Measurements from ENCODE around the gene DNPH1. TPM values are rescaled to one million over a fixed set of nuclear protein-coding genes. Genes with fewer than 3 reads are reported as not detected.

DNPH1 gene
- total and polyA plus RNA-seq, 2 donors (not counting 3 experiments of a cell fraction or from before 2014, with no cell fraction given): 37.7 to 120 TPM

DNA sequence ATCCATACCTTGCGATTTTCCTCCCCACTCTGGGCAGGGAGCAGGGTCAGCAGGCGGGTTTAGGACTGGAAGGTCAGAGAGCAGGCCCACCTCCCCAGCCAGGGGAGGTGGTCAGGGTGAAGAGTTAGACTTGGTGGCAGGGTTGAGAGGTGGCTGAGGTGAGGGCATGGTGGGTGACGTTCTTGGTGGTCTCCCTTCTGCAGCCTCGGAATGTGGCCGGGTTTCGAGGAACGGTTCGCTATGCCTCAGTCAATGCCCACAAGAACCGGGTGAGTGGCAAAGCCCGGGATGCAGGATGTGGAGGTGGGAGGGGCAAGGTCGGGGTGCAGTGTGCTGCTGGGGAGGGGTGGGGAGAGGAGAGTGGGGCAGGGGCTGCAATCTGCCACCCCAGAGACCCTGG, 25.6 kb upstream of the DNPH1 start:
- dilution Hi-C loops (cut with MboI; ENCODE audit: extremely low pct_ligation_motif_present, low sequenced_read_pairs) (no loop called here), intact Hi-C loops (cut with micrococcal nuclease) (no loop called here)
- DNase-seq (ENCODE audit: low read depth, low spot score) (no peak), FAIRE-seq (no peak)
- Histone ChIP-seq H3K4me3 (replicated peaks in 1 of 3; ENCODE audit: insufficient read depth in 1 of 3, low read depth in 1 of 3, low read length in 3 of 3) (no peak overlapping the region), H4K20me1 (replicated peaks; ENCODE audit: control insufficient read depth, extremely low read depth, insufficient read depth, low read length) (no peaks in the 10 kb centered on the region), H3K9ac (replicated peaks; ENCODE audit: extremely low read depth, insufficient read depth, low read length) (no peak overlapping the region), H3K36me3 (ENCODE audit: control insufficient read depth in 2 of 2, extremely low read depth in 1 of 2, insufficient read depth in 2 of 2, low read length in 2 of 2) (no peaks in the 10 kb centered on the region), H3K9me3 (replicated peaks; ENCODE audit: control insufficient read depth, insufficient read depth, low read length) (no peaks in the 10 kb centered on the region), H3K4me2 (ENCODE audit: insufficient read depth, low read length) (no peak overlapping the region), H2AFZ (ENCODE audit: low read depth, low read length) (no peak overlapping the region), H3K79me2 (ENCODE audit: control insufficient read depth, insufficient read depth, low read length) (no peaks in the 10 kb centered on the region), H3K27ac (ENCODE audit: insufficient read depth, low read depth, low read length) (no peak overlapping the region), H3K27me3 (ENCODE audit: control insufficient read depth in 2 of 2, insufficient read depth in 2 of 2, low read length in 2 of 2) (peaks cover 7 to 14% of the 10 kb centered on the region in 2 experiments), H3K9me1 (replicated peaks; ENCODE audit: control insufficient read depth, extremely low read depth, insufficient read depth, low read length) (no peaks in the 10 kb centered on the region), H3K4me1 (ENCODE audit: control insufficient read depth, extremely low read depth, insufficient read depth, low read length) (no peaks in the 10 kb centered on the region)
- ChIA-PET CTCF (interaction anchor here (0.8 kb wide), 1 partner anchor 9 kb away, joined by 4 read pairs; no protein-coding TSS in a partner anchor), POLR2A (no interaction called here)
- BruUV-seq (replicated peaks): no TSS peak
- no peak for TF ChIP-seq FOS (IDR thresholded peaks at IDR 0.05; ENCODE audit: borderline replicate concordance, insufficient read depth, low read length)
- TF ChIP-seq, protein P1, sequence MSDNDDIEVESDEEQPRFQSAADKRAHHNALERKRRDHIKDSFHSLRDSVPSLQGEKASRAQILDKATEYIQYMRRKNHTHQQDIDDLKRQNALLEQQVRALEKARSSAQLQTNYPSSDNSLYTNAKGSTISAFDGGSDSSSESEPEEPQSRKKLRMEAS (IDR thresholded peaks at IDR 0.05; ENCODE audit: insufficient read depth, insufficient read length): no peak

DNA sequence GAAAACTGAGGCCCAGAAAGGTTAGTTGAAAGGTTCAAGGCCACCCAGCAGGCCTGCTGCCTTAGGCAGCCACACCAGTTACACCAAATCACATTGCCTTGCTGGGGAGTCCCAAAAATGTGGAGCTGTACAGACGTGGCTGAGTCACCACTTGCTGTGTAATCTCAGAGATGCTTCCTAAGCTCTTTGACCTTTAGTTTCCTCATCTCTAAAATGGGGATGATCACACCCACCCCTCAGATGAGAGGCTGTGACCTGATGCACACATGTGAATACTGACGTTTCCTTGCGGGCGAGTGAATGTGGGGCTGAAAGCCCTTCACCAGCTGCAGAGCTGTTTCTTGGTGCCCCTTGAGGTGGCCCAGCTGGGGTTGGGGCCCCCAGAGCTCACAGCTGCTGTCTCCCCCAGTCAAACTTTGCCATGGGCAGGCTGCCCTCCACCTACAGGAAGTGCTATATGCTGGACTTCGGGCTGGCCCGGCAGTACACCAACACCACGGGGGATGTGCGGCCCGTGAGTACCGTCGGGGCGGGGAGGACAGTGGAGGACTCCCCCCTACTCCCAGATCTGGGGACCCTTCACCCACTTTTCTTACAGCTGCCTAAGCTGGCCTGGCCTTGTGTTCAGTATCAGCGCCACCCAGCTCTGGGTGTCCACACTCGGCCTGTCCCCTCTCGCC, 25.0 kb upstream of the DNPH1 start:
- TF ChIP-seq FOS (IDR thresholded peaks at IDR 0.05; ENCODE audit: borderline replicate concordance, insufficient read depth, low read length): no peak
- TF ChIP-seq, protein P1 (IDR thresholded peaks at IDR 0.05; ENCODE audit: insufficient read depth, insufficient read length): no peak
- TF ChIP-seq, protein P2, sequence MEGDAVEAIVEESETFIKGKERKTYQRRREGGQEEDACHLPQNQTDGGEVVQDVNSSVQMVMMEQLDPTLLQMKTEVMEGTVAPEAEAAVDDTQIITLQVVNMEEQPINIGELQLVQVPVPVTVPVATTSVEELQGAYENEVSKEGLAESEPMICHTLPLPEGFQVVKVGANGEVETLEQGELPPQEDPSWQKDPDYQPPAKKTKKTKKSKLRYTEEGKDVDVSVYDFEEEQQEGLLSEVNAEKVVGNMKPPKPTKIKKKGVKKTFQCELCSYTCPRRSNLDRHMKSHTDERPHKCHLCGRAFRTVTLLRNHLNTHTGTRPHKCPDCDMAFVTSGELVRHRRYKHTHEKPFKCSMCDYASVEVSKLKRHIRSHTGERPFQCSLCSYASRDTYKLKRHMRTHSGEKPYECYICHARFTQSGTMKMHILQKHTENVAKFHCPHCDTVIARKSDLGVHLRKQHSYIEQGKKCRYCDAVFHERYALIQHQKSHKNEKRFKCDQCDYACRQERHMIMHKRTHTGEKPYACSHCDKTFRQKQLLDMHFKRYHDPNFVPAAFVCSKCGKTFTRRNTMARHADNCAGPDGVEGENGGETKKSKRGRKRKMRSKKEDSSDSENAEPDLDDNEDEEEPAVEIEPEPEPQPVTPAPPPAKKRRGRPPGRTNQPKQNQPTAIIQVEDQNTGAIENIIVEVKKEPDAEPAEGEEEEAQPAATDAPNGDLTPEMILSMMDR (IDR thresholded peaks at IDR 0.05; ENCODE audit: extremely low read depth in 1 of 2, insufficient read depth in 1 of 2, low read depth in 1 of 2, low read length in 2 of 2): no peak
- TF ChIP-seq MYC (IDR thresholded peaks at IDR 0.05; ENCODE audit: low read depth, low read length): no peak
- no peak for TF ChIP-seq POLR2A (IDR thresholded peaks at IDR 0.05; ENCODE audit: low read depth, low read length)
- no peak for TF ChIP-seq GATA2 (IDR thresholded peaks at IDR 0.05; ENCODE audit: insufficient read depth, insufficient read length, low read depth, low read length)
- no peak for TF ChIP-seq JUN (IDR thresholded peaks at IDR 0.05; ENCODE audit: borderline replicate concordance, insufficient read depth, insufficient read length, low read depth)
- no peak for TF ChIP-seq EZH2 (IDR thresholded peaks at IDR 0.05; ENCODE audit: borderline replicate concordance, low read depth, low read length, severe bottlenecking)
- no peak for TF ChIP-seq POLR2AphosphoS5 (IDR thresholded peaks at IDR 0.05; ENCODE audit: insufficient read depth, low read depth, low read length)
- Histone ChIP-seq H3K4me2 (ENCODE audit: insufficient read depth, low read length) (no peak overlapping the region), H3K9ac (replicated peaks; ENCODE audit: extremely low read depth, insufficient read depth, low read length) (no peak overlapping the region), H3K4me1 (ENCODE audit: control insufficient read depth, extremely low read depth, insufficient read depth, low read length) (no peaks in the 10 kb centered on the region), H3K27me3 (ENCODE audit: control insufficient read depth in 2 of 2, insufficient read depth in 2 of 2, low read length in 2 of 2) (peaks cover 7 to 14% of the 10 kb centered on the region in 2 experiments), H3K9me1 (replicated peaks; ENCODE audit: control insufficient read depth, extremely low read depth, insufficient read depth, low read length) (no peaks in the 10 kb centered on the region), H3K79me2 (ENCODE audit: control insufficient read depth, insufficient read depth, low read length) (no peaks in the 10 kb centered on the region), H2AFZ (ENCODE audit: low read depth, low read length) (no peak overlapping the region), H3K4me3 (replicated peaks in 1 of 3; ENCODE audit: insufficient read depth in 1 of 3, low read depth in 1 of 3, low read length in 3 of 3) (no peak overlapping the region), H4K20me1 (replicated peaks; ENCODE audit: control insufficient read depth, extremely low read depth, insufficient read depth, low read length) (no peaks in the 10 kb centered on the region), H3K27ac (ENCODE audit: insufficient read depth, low read depth, low read length) (no peak overlapping the region), H3K36me3 (ENCODE audit: control insufficient read depth in 2 of 2, extremely low read depth in 1 of 2, insufficient read depth in 2 of 2, low read length in 2 of 2) (no peaks in the 10 kb centered on the region), H3K9me3 (replicated peaks; ENCODE audit: control insufficient read depth, insufficient read depth, low read length) (no peaks in the 10 kb centered on the region)
- no TSS peak for BruUV-seq (replicated peaks)
- dilution Hi-C loops (cut with MboI; ENCODE audit: extremely low pct_ligation_motif_present, low sequenced_read_pairs) (no loop called here), intact Hi-C loops (cut with micrococcal nuclease) (no loop called here)
- ChIA-PET POLR2A (no interaction called here), CTCF (interaction anchor here (0.8 to 2.2 kb wide), 2 partner anchors 9 to 25 kb away, joined by 4 to 13 read pairs; partner anchors contain the start of gene DNPH1)
- FAIRE-seq (no peak), DNase-seq (ENCODE audit: low read depth, low spot score) (no peak)
